ENCODE measurements around the gene ZBP1.

ZBP1 gene

DNA sequence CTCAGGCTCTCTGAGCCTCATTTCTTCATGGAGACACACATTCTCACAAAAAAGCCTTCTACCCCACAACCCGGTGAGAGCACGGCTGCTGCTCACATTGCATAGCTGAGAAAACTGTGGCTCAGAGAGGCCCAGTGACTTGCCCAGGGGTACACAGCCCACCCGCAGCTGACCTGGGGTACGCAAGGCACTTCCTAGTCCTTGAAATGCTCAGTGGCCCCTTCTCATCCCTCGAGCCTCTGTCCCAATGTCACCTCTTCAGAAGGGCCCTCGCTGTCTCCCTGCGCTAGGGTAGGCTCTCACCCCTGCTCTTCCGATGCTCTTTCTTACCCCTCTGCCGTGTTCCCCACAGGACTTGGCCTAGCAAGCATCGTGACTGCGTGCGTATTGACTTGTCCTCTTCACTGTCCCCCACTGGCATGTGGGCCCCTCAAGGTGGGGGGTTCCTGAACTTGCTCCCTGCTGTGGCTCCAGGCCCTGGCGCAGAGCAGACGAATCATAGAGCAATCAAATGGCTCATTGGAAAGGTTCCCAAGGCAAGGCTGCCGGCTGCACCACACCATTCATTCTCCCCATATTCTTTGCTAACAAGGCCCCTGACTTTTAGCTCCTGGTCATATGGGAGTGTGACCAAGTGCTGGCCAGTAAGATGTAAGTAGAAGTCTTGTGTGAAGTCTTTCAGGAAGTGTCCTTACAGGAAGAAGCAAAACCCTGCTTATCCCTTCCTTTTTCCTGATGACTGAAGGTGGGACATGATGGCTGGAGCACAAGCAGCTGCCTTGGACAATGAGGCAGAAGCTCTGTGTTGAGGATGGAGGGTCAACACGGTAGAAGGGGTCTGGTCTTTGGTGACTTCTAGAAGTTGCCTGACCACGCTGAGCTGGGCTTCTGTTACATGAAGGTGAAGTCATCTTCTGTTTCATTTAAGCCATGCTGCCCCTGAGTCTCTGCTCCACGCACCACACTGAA is 36.7 kb downstream of the ZBP1 start:
- no peak for FAIRE-seq

DNA sequence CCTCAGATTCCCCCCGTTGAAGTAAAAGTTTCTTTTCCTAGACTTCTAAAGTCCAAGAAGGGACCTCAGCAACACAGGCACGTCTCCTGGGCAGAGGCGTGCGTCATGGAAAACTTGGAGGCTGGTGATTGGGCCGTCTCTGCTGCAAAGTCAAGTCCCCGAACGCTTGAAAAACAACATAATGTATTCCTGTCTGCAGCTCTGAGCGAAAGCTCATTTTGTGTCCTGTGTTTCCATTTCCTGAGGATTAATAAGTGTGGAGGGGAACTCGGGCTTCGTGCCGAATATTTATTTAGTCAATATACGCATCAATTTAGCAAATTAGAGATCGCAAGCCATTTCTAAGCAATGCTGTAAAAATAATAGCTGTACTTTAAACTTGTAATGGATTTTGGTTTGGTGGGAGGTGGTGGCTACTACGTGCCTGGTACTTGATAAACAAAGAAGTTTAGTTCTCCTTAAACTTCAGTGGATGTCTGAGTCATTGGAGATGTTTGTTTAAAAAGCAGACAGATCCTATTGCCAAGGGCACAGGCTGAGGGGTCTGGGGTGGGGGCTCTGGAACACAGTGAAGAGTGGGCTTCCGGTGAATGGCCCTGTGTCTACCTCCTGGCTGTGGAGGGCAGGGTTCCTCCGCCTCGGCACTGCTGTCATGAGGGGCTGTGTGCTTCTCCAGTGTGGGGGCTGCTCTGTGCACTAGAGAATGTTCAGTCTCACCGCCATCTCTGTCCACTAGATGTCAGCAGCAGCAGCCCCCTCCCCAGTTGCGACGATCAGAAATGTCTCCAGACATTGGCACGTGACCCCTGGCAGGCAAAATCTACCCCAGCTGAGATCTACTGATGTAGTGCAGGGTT is 37.6 kb downstream of the ZBP1 start:
- FAIRE-seq, result no peak

DNA sequence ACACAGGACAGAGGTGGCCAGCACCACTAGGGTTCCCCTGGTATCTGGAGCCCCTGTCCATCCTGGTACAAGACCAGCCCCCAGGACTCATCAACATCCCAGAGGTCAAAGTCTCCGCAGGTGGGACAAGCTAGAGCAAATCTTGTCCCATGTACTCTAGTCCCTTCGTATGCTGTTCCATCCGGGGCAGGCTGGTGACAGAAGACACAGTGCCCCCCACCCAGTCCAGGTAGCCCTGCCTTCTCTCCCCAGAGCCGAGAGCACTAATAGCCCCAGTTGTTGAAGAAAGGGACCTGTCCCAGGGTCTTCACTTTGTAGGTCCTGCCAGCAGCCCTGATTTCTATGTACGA is 38.2 kb downstream of the ZBP1 start:
- no peak for FAIRE-seq

DNA sequence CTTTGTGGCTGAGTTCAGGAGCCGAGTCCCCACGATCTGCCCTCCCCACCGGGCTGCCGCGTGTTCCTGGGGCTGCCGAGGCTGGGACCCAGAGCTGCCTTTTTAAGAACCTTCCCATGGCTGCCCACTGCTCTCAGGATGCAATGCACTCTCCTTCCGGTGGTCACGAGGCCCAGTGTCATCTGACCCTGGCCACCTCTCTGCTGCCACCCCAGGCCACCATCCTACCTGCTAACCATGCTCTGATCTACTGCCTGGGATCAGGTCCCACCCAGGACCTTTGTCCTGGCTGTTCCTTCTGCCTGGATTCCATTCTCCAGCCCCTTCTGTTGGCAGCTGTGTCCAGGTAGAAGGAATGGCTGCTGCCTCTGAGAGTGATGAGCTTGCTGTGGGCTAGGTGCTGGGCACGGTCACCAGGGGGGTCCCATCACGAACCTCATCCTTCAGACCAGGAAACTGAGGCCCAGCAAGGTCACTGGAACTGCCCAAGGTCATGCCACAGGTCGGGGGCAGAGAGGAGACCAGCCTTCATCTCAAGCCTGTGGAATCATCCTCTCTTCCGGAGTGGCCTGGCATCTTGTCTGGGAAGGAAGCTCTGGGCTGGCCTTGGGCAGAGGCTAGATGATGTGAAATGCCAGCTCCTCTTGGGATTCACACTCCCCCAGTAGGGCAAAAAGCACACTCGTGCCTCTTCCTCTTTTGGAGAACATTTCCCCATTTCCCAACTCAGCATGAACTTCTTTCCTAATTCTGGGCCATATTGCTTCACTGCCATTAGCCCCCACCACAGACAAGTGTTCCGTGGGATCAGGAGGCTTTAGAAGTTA is 38.8 kb downstream of the ZBP1 start:
- no peak for FAIRE-seq

DNA sequence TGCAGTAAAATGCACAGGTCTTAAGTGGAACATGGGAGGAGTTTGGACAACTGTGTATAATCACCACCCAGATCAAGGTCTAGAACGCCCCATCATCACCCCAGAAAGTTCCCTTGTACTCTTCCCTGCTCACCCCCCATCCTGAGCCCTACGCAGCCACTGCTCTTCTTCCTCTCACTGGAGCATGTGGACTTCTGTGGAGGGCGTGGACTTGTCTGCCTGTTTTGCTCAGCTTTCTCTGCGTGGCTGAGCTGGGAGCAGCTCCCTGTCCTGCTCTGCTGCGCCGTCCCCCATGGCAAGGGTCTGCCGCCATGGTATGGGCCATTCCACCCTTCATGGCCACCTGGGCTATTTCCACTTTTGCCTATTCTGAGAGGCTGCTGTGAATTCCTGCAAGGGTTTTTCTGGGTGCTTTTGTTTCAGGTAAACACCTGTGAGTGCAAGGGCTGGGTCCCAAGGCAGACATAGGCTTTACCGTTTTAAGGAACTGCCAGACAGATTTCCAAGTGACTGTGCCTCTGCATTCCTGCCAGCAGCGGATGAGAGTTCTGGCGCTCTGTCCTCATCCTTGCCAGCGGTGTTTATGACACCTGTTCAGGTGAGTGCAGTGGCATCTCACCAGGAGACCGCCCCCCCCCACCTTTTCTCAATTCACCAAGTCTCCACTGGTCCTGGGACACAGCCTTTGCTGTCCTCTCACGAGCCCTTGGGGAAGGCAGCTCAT is 39.6 kb downstream of the ZBP1 start:
- FAIRE-seq, result no peak

DNA sequence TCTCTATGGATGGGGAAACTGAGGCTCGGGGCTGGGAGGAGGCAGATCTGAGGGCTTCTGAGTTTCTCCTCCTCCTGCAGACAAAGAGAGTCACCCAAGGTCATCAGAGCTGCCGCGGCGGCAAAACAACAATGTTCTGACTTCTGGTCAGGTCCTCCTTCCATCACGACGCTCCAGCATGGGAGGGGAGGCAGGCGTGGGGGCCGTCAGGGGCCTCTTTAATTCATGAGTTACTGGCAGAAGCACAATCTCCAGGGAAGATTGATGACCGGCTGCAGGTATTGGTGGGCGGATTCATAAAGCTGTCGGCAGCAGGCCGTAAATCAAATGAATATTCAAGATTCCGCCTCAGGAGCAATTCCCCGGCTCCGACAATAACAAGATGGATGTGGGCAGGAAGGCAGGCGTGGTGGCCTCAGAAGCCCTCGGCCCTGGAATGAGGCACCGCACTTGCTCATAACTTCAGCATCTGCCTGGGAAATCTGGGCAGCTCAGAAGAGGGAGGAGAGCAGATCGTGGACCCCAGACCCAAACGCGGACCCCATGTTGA is 40.3 kb downstream of the ZBP1 start:
- FAIRE-seq, result no peak

DNA sequence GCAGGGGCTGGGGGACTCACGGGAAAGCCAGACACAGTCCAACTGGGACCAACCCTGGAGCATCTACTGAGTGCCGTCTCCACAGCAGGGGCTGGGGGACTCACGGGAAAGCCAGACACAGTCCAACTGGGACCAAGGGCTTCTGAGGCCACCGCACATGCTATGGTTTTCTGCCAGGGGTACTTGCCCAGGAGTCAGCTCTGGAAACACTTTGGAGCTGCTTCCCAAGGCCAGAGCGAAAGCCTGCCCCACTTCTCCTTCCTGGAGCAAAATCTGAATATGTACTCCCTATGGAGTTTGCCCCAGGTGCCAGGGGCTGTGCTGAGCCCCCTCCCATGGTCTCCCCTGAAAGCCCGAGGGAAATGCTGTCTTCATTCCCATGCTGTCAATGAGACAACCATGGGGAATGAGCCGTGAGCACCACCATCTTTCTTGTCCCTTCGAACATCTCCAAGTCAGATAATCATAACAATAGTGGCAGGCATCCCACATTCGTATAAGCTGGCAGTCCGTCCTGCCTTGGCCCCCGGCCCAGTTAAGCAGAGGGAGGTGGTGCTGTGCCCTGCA is 40.8 kb downstream of the ZBP1 start:
- no peak for FAIRE-seq

DNA sequence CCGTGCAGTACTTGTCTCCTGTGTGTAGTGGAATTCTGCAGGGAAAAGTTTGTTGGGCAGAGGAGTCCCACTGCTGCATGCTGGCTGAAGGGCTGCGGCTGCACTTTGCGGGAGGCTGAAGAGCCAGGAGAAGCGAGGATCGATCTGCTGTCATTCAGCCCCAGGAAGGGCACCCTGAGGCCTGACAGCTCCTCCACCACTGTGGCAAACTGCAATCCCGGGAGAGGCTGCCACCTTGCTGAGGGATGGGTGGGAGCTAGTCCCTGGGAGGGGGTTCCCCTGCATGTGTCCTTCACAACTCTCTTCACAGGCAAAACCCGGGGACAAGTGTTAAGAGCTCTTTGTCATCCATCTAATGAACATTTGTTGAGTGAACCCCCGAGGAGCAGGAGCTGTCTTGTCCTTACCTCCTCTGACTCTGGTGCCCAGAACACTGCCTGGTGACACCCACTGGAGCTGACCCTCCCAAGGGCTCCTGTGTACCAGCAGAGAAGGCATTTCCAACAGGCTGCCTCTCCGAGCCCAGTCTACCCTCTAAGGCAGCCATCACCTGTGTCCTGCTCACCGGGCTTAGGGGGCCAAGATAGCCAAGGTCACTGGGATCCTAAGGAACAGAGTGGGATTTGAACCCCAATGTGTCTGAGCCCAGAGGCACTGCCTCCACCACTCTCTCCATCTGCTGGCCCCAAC is 41.6 kb downstream of the ZBP1 start:
- no peak for FAIRE-seq

DNA sequence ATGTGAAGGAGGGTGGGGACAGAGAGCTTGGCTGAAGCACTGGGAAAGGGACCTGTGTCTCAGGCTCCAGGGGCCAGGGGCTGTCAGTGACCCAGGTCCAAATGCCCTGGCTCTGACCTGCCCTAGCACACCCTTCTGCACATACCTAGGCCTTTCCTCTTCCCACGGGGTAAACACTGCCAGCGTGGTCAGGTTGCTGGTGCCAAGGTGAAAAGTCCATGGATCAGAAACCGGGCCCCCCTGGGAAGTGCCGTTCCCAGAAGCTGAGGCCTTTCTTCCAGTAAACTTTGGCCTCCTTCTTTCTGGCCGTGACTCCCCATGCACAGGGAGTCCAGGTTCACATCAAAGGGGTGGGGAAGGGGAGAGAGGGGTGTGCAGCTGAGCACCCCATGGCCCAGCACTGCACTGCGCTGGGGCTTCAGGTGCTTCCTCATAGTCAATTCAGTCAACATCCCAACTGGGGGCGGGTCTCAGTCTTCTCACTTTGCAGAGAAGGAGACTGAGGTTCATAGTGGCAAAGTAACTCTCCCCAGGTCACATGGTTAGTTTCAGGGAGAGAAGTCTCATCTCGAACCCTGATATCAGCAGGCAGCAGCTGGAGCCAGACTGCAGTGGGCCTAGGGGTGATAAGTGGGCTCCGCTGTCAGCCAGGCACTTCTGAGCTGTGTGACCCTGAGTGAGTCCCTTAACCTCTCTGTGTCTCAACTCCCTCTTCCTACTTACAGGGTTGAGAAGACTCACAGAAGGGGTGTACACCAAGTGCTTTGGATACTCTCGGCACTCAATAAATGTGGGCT is 42.3 kb downstream of the ZBP1 start:
- FAIRE-seq, result no peak

DNA sequence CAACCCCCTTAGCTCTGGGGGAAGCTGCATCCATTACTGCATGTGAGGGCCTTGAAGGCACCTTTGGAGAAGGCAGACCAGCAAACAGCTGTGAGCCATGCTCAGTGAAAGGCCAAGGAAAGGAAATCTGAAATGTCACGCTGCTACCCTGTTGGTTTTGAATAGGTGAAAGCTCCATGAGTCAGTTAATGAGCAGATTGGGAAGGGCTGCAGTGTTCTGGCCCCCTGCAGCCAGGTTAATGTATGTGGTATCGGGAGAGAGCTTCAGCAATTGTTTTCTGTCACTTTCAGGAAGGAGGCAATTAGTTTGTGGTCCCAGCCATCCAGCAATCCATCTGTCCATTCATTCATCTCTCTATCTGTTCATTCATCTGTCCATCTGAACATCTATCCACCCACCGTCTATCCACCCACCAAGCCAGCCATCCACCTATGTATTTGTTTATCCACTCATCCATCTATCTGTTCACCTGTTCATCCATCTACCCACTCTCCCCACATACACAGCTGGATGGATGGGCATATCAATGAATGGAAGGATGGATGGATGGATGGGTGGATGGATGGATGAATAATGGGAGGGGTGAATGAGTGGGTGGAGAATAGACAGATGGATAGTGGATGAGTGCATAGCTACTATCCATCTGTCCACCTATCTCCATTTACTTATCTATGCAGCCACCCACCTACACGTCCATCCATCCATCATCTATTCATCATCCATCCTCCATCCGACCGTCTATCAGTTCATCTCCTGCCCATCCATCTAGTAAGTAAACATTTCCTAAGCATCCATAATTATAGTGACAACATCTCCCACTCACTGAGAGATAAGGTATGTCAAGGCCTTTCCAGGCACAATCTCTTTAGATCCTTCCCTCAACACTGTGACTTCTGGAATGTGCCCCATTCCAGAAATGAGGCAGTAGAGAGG is 43.3 kb downstream of the ZBP1 start:
- FAIRE-seq, result no peak

DNA sequence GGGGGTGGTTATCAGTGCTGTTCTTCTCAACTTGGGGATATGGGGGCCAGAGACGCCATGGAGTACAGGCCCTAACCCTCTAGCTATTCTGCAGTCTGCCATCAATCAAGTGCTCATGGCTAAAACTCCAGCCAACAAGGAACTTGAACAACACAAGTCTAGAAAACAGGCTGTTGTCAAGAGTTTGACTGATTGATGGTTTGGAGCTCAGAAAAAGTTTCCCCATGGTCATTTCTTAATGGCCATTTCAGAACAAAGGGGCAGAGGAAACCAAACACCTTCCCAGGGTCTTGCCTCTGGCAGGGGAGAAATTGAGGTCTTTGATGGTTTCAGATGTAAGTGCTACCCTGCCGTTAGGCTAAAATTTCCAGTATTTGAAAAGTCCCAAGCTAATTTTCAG is 44.2 kb downstream of the ZBP1 start:
- FAIRE-seq, result no peak

DNA sequence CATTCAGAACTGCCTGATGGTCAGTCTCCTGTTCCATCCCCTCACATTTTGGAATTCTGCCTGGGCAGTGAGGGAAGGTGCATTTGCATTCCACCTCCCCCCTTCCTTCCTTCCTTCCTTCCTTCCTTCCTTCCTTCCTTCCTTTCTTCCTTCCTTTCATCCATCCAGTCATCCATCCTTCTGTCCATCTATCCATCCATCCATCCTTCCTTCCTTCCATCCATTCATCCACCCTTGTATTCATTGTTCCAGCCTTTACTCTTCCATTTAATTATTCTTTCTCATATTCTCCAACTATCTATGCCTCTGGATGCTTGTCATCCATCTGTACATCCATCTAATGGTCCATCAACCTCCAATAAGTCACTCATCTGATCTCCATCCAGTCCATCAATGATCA is 45.3 kb downstream of the ZBP1 start:
- FAIRE-seq, result no peak

DNA sequence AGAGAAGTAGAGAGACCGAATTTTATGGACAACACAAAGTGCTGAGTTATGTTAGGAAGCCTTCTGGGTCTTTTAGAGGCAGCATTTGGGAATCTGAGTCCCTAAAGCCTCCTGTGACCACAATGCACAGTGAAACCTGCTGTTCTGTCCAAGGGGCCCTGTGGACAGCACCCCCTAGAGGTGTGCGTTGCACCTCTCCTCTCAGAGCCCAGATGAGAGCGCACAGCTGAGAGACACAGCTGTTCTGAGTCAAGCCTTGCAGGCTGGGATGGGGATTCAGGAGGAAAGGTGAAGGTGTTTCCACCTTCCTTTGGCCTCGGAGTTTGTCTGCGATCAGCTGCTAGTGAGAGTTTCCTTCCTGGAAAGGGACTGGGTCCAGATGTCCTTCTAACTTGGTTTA is 46.3 kb downstream of the ZBP1 start:
- no peak for FAIRE-seq

DNA sequence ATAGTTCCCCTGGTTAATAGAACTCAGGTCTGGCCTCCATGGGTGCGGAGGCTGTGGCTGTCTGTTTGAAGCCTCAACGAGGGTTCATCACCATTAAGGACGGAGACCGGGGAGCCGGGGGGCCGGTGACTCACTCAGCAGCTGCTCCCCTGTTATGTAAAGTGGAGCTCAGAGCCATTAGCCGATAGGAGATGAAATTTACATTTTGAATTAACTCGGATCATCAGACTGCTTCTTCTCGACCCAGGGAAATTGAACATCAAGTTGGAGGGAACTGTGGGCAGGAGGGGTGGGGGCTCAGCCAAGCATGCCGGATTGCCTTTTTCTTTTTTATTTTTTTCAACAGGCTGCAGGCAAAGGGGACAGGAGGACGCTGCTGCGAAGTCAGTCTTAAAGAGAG is 47.0 kb downstream of the ZBP1 start:
- FAIRE-seq, result no peak

DNA sequence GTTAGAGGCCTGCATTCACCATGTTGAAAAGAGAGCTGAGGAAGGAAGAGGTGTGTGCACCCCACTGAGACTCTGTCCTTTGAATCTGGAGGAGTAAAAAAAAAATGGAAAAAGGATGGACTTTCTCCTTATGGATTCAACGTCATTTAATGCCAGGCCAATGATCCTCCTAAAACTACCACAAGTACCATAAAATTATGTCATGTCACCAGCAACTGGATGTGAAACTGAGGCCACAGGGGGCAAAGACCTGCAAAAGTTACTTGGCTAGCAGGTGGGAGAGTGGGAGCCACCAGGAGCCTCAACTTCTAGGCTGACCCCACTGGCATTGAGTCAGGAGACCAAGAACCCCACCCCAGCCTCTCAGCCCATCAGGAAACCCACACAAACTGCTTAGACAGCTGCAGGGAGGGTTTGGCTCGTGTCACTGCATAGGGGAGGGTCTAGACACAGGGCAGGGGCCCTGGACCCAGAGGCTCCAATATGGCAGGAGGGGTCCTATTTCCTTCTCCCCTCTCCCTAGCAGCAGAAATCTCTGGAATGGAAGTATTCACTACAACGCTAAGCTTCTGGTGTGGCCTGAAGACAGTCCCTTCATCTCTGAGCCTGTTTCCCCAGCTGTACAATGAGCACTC is 48.3 kb downstream of the ZBP1 start:
- FAIRE-seq, result no peak

DNA sequence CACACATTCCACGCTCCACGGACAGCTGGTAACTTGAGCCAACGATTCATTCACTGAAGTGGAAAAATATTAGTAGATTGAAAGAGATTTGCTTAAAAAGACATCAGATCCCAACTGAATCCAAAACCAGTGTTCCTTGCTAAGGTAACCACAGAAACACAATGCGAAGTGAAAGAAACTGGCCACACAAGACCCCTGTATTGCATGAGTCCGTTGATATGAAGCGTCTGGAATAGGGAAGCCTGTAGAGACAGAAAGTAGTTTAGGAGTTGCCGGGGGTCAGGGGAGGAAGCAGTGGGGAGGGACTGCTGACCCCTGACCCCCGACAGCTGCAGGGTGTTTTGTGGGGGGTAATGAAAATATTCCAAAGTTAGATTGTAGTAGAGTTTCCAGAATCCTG is 49.3 kb downstream of the ZBP1 start:
- FAIRE-seq, result no peak

DNA sequence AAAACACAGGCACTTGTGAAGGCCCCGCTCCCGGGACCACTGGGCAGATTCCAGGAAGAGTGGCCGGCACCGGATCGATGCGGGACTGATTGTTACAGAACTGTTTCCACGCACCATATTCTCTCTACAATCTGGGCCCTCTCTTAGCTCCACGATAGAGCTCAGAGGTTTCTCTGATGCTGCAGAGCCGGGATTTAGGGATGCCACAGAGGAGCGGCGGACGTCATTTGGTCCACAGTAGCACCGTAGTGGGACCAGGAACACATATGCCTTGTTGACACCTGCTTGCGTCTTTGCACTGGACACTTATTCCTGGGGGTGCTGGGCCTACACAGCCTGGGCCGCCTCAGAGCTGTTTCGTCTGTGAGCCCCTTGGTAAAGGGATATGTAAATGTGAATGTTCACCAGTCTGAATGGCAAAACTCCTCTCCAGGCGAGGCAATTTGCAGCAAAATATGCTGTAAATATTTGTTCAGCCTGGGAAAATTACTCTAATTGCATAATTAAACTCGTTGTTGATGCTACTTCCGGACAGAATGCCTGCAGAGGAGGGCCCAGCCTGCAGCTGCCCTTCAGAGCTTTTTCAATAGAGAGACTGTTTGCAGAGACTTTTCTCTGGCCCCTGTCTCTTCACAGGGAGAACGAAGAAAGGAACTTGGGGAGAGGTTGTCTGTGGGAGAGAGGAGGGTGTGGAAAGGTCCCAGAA is 49.9 kb downstream of the ZBP1 start:
- FAIRE-seq, result no peak

DNA sequence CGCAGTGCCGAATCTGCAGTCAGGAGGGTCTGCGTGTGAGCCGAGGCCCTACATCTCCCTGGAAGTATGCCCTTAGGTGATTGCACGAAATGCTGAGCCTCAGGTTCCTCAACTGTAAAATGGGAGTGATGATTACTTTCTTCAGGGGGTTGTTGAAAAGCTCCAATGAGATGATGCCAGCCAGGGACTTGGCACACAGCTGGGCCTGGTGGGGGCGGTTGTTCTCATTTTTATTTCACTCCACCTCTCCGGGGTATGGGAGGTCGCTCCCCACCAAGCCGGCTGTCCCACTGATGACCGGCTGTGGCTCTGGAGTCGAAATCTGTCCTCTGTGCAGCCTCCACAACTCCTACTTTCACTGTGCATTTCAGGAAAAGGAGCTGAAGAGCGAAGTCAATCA is 51.3 kb downstream of the ZBP1 start:
- no peak for FAIRE-seq
